Inferior parietal cortex (tissue), 1 donor: ENCODE data around the gene RNF180.

ENCODE experiments used
- DNase-seq: peaks from one replicate; pipeline ENCODE4 v3.0.0-alpha.2; 2016; ENCODE audit errors: extremely low spot score

Gene RNF180

GRCh38 chr5:64165500-64166200, at the start of gene RNF180:
Gene RNF180 (plus strand): TSS chr5:64165843. CDS start chr5:64200808, 34,965 bp downstream.
- DNase-seq: no peak

- DNase-seq: no peak
Measured at GRCh38 chr5:64125521-64125920, 40.1 kb upstream of the RNF180 start.

- no peak for DNase-seq
Measured at GRCh38 chr5:64126202-64126741, 39.4 kb upstream of the RNF180 start.

GRCh38 chr5:64140018-64140417, 25.6 kb upstream of the RNF180 start:
- no peak for DNase-seq

- no peak for DNase-seq
Measured at GRCh38 chr5:64144425-64145215, 21.0 kb upstream of the RNF180 start.

GRCh38 chr5:64145216-64145895, 20.3 kb upstream of the RNF180 start:
- no peak for DNase-seq

- DNase-seq: no peak
Measured at GRCh38 chr5:64147379-64147778, 18.3 kb upstream of the RNF180 start.

GRCh38 chr5:64147849-64148441, 17.7 kb upstream of the RNF180 start:
- peak; percentile 69 for DNase-seq

- DNase-seq: no peak
Measured at GRCh38 chr5:64149268-64149667, 16.4 kb upstream of the RNF180 start.

- DNase-seq: no peak
Measured at GRCh38 chr5:64149857-64150521, 15.7 kb upstream of the RNF180 start.

- no peak for DNase-seq
Measured at GRCh38 chr5:64156261-64156660, 9.4 kb upstream of the RNF180 start.

- DNase-seq: no peak
Measured at GRCh38 chr5:64158827-64159226, 6.8 kb upstream of the RNF180 start.

- DNase-seq: no peak
Measured at GRCh38 chr5:64160201-64160600, 5.4 kb upstream of the RNF180 start.

GRCh38 chr5:64161420-64161819, 4.2 kb upstream of the RNF180 start:
- DNase-seq: no peak

- DNase-seq: no peak
Measured at GRCh38 chr5:64163135-64163534, 2.5 kb upstream of the RNF180 start.

GRCh38 chr5:64163746-64164145, 1.9 kb upstream of the RNF180 start:
- no peak for DNase-seq

- DNase-seq: no peak
Measured at GRCh38 chr5:64164166-64164565, 1.5 kb upstream of the RNF180 start.

- peak; percentile 27 for DNase-seq
Measured at GRCh38 chr5:64165160-64165499, 513 bp upstream of the RNF180 start.

GRCh38 chr5:64166201-64166959, 737 bp downstream of the RNF180 start:
- peak; percentile 34 for DNase-seq

- DNase-seq: no peak
Measured at GRCh38 chr5:64176301-64176700, 10.7 kb downstream of the RNF180 start.
